ENCODE results near the gene DGCR6. TPM values are rescaled to one million over a fixed set of nuclear protein-coding genes. Genes with fewer than 3 reads are reported as not detected.
"Not testable (repeated sequence)": the region's sequence is repeated elsewhere in the genome, so short reads cannot be mapped to it uniquely, and the experiment has no call there.

The DGCR6 gene
- total and polyA plus RNA-seq, 2 of the 4 experiments (the other 2 are of a cell fraction): 0.54 to 0.58 TPM

DNA sequence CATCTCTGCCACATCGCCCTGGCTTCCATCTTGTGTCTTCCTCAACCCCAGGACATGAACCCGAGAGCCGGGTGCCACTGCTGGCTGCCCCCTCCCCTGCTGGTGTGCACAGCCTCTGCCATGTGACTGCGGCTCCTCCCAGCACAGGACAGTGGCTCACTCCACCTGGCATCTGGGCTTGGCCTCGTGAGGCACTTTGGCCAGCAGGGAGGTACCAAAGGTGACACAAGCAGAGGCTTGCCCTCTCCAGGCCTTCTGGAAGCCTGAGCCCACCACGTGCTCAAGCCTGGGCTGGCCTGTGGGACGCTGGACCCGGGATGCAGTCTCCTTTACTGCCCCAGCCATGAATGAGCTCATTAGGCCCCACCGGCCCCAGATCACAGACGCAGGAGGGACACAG is 8.4 kb downstream of the DGCR6 start:
- H2BK120ac ChIP-seq (ENCODE audit: low read depth, low read length); H3K27ac ChIP-seq (ENCODE audit: insufficient read depth, low read length); H3K4ac ChIP-seq (ENCODE audit: low read depth, low read length); H4K5ac ChIP-seq (ENCODE audit: low read depth, low read length); H3K27me3 ChIP-seq (ENCODE audit: control insufficient read depth, insufficient read depth, low read length); H2BK5ac ChIP-seq (ENCODE audit: low read depth, low read length, poor library complexity, severe bottlenecking); ATAC-seq (ENCODE audit: low read depth); POLR2A ChIA-PET (ENCODE audit: unreplicated experiment); H4K20me1 ChIP-seq (ENCODE audit: insufficient read depth, low read length); H2BK15ac ChIP-seq (ENCODE audit: low read depth, low read length); CTCF ChIA-PET; H3K79me1 ChIP-seq (ENCODE audit: low read depth in 1 of 2, low read length in 2 of 2); H2AK5ac ChIP-seq (ENCODE audit: low read depth, low read length); dilution Hi-C loops (cut with HindIII; ENCODE audit: low sequenced_read_pairs, unreplicated experiment); H3K9ac ChIP-seq (ENCODE audit: low read depth, low read length); H3K4me2 ChIP-seq (ENCODE audit: low read depth, low read length); BruUV-seq (replicated peaks); H3K9me1 ChIP-seq (ENCODE audit: insufficient read depth, low read length); intact Hi-C loops (cut with micrococcal nuclease); DNase-seq; H4K91ac ChIP-seq (ENCODE audit: insufficient read depth, low read depth, low read length); H2AFZ ChIP-seq (replicated peaks; ENCODE audit: low read length, poor library complexity); H3K18ac ChIP-seq (ENCODE audit: low read depth, low read length); H2AK9ac ChIP-seq (replicated peaks; ENCODE audit: low read depth, low read length, poor library complexity); H3K9me3 ChIP-seq (ENCODE audit: control insufficient read depth, insufficient read depth, low read length); H3K36me3 ChIP-seq (ENCODE audit: control insufficient read depth, insufficient read depth, low read length); H3K56ac ChIP-seq (ENCODE audit: extremely low read depth, insufficient read depth, low read length); H3K4me3 ChIP-seq (ENCODE audit: insufficient read depth, low read depth, low read length); H3K4me1 ChIP-seq (ENCODE audit: control insufficient read depth, insufficient read depth, low read length); in situ Hi-C loops (cut with MboI; ENCODE audit: low sequenced_read_pairs); H3K23ac ChIP-seq (ENCODE audit: low read depth, low read length); H2BK20ac ChIP-seq (ENCODE audit: low read depth, low read length); H3K14ac ChIP-seq (replicated peaks; ENCODE audit: low read depth, low read length); H4K8ac ChIP-seq (ENCODE audit: low read depth in 2 of 2, low read length in 2 of 2): not testable (repeated sequence)
- no CpG with 5 or more reads among the region's 10 CpGs for WGBS, 2 experiments (ENCODE audit: extremely low coverage in 2 of 2, insufficient read length in 1 of 2)

DNA sequence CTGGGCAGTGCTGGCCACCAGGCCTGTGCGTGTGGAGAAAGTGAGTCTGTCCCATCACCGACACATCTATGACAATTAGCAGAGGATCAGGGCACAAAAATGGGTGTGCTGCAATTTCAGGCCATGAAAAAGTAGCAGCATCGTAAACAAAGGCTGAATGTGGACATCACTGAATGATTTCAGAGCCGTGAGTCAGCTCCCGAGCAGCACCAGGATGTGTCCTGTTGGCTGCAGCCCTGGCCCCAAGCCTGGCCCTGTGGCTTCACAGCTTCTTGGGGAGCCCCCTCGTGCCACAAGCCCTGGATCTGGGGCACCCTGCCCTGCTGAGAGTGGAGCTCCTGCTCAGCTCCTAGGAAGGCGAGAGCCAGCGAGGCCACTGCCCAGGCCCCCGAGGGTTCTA is 9.4 kb downstream of the DGCR6 start:
- H4K5ac ChIP-seq (ENCODE audit: low read depth, low read length); H3K27ac ChIP-seq (ENCODE audit: insufficient read depth, low read length); H3K18ac ChIP-seq (ENCODE audit: low read depth, low read length); dilution Hi-C loops (cut with HindIII; ENCODE audit: low sequenced_read_pairs, unreplicated experiment); H2AK9ac ChIP-seq (replicated peaks; ENCODE audit: low read depth, low read length, poor library complexity); H2BK20ac ChIP-seq (ENCODE audit: low read depth, low read length); H4K8ac ChIP-seq (ENCODE audit: low read depth in 2 of 2, low read length in 2 of 2); H2AFZ ChIP-seq (replicated peaks; ENCODE audit: low read length, poor library complexity); DNase-seq; BruUV-seq (replicated peaks); H4K20me1 ChIP-seq (ENCODE audit: insufficient read depth, low read length); H2BK5ac ChIP-seq (ENCODE audit: low read depth, low read length, poor library complexity, severe bottlenecking); H3K4me2 ChIP-seq (ENCODE audit: low read depth, low read length); H3K23ac ChIP-seq (ENCODE audit: low read depth, low read length); intact Hi-C loops (cut with micrococcal nuclease); CTCF ChIA-PET; H3K56ac ChIP-seq (ENCODE audit: extremely low read depth, insufficient read depth, low read length); H3K4me3 ChIP-seq (ENCODE audit: insufficient read depth, low read depth, low read length); H4K91ac ChIP-seq (ENCODE audit: insufficient read depth, low read depth, low read length); H3K27me3 ChIP-seq (ENCODE audit: control insufficient read depth, insufficient read depth, low read length); H3K9ac ChIP-seq (ENCODE audit: low read depth, low read length); H2BK120ac ChIP-seq (ENCODE audit: low read depth, low read length); H3K4me1 ChIP-seq (ENCODE audit: control insufficient read depth, insufficient read depth, low read length); H3K36me3 ChIP-seq (ENCODE audit: control insufficient read depth, insufficient read depth, low read length); in situ Hi-C loops (cut with MboI; ENCODE audit: low sequenced_read_pairs); POLR2A ChIA-PET (ENCODE audit: unreplicated experiment); H3K9me3 ChIP-seq (ENCODE audit: control insufficient read depth, insufficient read depth, low read length); H3K9me1 ChIP-seq (ENCODE audit: insufficient read depth, low read length); H2BK15ac ChIP-seq (ENCODE audit: low read depth, low read length); H3K14ac ChIP-seq (replicated peaks; ENCODE audit: low read depth, low read length); H2AK5ac ChIP-seq (ENCODE audit: low read depth, low read length); H3K4ac ChIP-seq (ENCODE audit: low read depth, low read length); H3K79me1 ChIP-seq (ENCODE audit: low read depth in 1 of 2, low read length in 2 of 2): not testable (repeated sequence)
- no CpG with 5 or more reads among the region's 9 CpGs for WGBS, 2 experiments (ENCODE audit: extremely low coverage in 2 of 2, insufficient read length in 1 of 2)
- ATAC-seq (ENCODE audit: low read depth): peak; percentile 98
